HepG2 (cell line): ENCODE measurements around the gene SH3GL1. TPM values are rescaled to one million over a fixed set of nuclear protein-coding genes. Genes with fewer than 3 reads are reported as not detected.

Source experiments
- ATAC-seq: fragments of 200-7000 bp; cut with Tn5 transposase; 3 replicates; pipeline ENCODE4 v1.9.1; 2020; ENCODE audit warnings: mild to moderate bottlenecking, moderate library complexity
- BruUV-seq: library from RNA; stranded (reverse); fragments of 400-500 nt; replicated peaks from 2 replicates; lab custom pipeline; 2021; lab: Mats Ljungman, UMichigan
- CTCF ChIA-PET: fragments of 300-600 bp; formaldehyde crosslinking; extraction: SDS; loops from one replicate; lab custom pipeline; 2021; ENCODE audit warnings: low total read pairs, inconsistent platforms, low intra/inter-chr PET ratio; lab: Yijun Ruan, JAX
- POLR2A ChIA-PET: fragments of 350-600 bp; sonication (Branson Sonifier 250); formaldehyde crosslinking; loops from one replicate; lab custom pipeline; 2020; ENCODE audit warnings: antibody characterized with exemption, inconsistent platforms; lab: Yijun Ruan, JAX
- DNase-seq: peaks from one replicate; pipeline ENCODE4 v3.0.0-alpha.2; 2015; ENCODE audit warnings: low spot score
- FAIRE-seq: peaks from 3 replicates; lab custom pipeline; 2011; peaks lifted over from hg19 to GRCh38; lab: Jason Lieb, UNC
- H2AFZ ChIP-seq: one replicate; pipeline ENCODE4 v1.6.1; 2011; ENCODE audit warnings: low read length, inconsistent platforms
- H3K27ac ChIP-seq: fragments of 300-600 bp; 3 replicates; pipeline ENCODE4 v1.8.0; 2011; ENCODE audit warnings: mixed run types, mild to moderate bottlenecking, mixed read lengths, low read length, inconsistent platforms; ENCODE audit not compliant: insufficient read depth; ENCODE audit errors: extremely low read length
- H3K27me3 ChIP-seq, 2 experiments: fragments of 200-600 bp in 1 of 2; 2 replicates in 1 of 2; 3 replicates in 1 of 2; pipeline versions ENCODE4 v1.6.0 to v1.8.0; 2011; ENCODE audit warnings: low read length in 2 of 2, mild to moderate bottlenecking in 2 of 2, moderate library complexity in 2 of 2, inconsistent platforms in 1 of 2; ENCODE audit not compliant: insufficient read depth in 2 of 2, control insufficient read depth in 1 of 2
- H3K36me3 ChIP-seq, 2 experiments: fragments of 200-600 bp in 1 of 2; replicated peaks in 1 of 2; 2 replicates in 1 of 2; 3 replicates in 1 of 2; pipeline versions ENCODE4 v1.5.1 to v1.8.0; 2011; ENCODE audit warnings: low read length in 2 of 2, inconsistent platforms in 1 of 2; ENCODE audit not compliant: insufficient read depth in 2 of 2, control insufficient read depth in 1 of 2
- H3K4me1 ChIP-seq: 2 replicates; pipeline ENCODE4 v1.5.1; 2012; ENCODE audit warnings: low read length, inconsistent platforms; ENCODE audit not compliant: insufficient read depth
- H3K4me2 ChIP-seq: 2 replicates; pipeline ENCODE4 v1.6.0; 2011; ENCODE audit warnings: low read depth, low read length, inconsistent platforms
- H3K4me3 ChIP-seq, 3 experiments: fragments of 200-600 bp in 1 of 3; sonication (generic), shearing (Covaris generic) in 1 of 3; replicated peaks in 1 of 3; 2 replicates each; pipeline ENCODE4 v1.5.1; 2011 to 2016; ENCODE audit warnings: low read length in 3 of 3, inconsistent platforms in 2 of 3, low read depth in 2 of 3, mild to moderate bottlenecking in 2 of 3, control low read depth in 1 of 3, mixed read lengths in 1 of 3; ENCODE audit not compliant: insufficient read depth in 1 of 3
- H3K79me2 ChIP-seq: one replicate; pipeline ENCODE4 v1.6.1; 2011; ENCODE audit warnings: low read length, inconsistent platforms; ENCODE audit not compliant: insufficient read depth
- H3K9ac ChIP-seq: 2 replicates; pipeline ENCODE4 v1.6.0; 2011; ENCODE audit warnings: mild to moderate bottlenecking, low read depth, low read length, inconsistent platforms; ENCODE audit not compliant: insufficient read depth
- H3K9me3 ChIP-seq: 2 replicates; pipeline ENCODE4 v1.5.1; 2012; ENCODE audit warnings: mild to moderate bottlenecking, low read length
- H4K20me1 ChIP-seq: 2 replicates; pipeline ENCODE4 v1.6.0; 2011; ENCODE audit warnings: inconsistent platforms, mild to moderate bottlenecking, low read length, moderate library complexity; ENCODE audit not compliant: insufficient read depth
- AGO2 ChIP-seq: fragments of 200-400 bp; formaldehyde crosslinking; optimal IDR thresholded peaks from 2 replicates; pipeline ENCODE3; 2017; ENCODE audit warnings: mild to moderate bottlenecking, low read depth, low read length, moderate library complexity
- CBFB ChIP-seq: sonication (generic); formaldehyde crosslinking; IDR thresholded peaks from 2 replicates; pipeline ENCODE4 v1.4.0; 2020; ENCODE audit warnings: missing genetic modification reagents
- EEA1 ChIP-seq: sonication (generic); formaldehyde crosslinking; IDR thresholded peaks from 2 replicates; pipeline ENCODE4 v1.5.1; 2020; ENCODE audit warnings: mild to moderate bottlenecking, missing genetic modification reagents, borderline replicate concordance
- HBP1 ChIP-seq: IDR thresholded peaks from 2 replicates; pipeline ENCODE4 v1.6.1; 2016; ENCODE audit warnings: low read depth, control low read depth
- IKZF1 ChIP-seq: fragments of 450-650 bp; IDR thresholded peaks from 2 replicates; pipeline ENCODE4 v1.7.1; 2016
- POLR2G ChIP-seq: fragments of 200-400 bp; formaldehyde crosslinking; IDR thresholded peaks from 2 replicates; pipeline ENCODE4 v1.6.1; 2018; ENCODE audit warnings: mild to moderate bottlenecking, low read depth, low read length, moderate library complexity
- TCF12 ChIP-seq, 2 experiments: fragments of 450-650 bp in 1 of 2; sonication (generic) in 1 of 2; formaldehyde crosslinking in 1 of 2; IDR thresholded peaks; 2 replicates each; pipeline versions ENCODE4 v1.6.1 to v1.8.0; 2017 to 2022; ENCODE audit warnings: antibody characterized with exemption in 1 of 2, mild to moderate bottlenecking in 1 of 2, missing genetic modification reagents in 1 of 2, moderate library complexity in 1 of 2
- ZFP82 ChIP-seq: sonication (generic); formaldehyde crosslinking; IDR thresholded peaks from 2 replicates; pipeline ENCODE4 v1.5.1; 2020; ENCODE audit warnings: mild to moderate bottlenecking, missing genetic modification reagents, borderline replicate concordance
- ZNF567 ChIP-seq: sonication (generic); formaldehyde crosslinking; IDR thresholded peaks from 2 replicates; pipeline ENCODE4 v1.8.1; 2023; ENCODE audit warnings: mild to moderate bottlenecking, missing genetic modification reagents, borderline replicate concordance
- ZNF747 ChIP-seq: sonication (generic); formaldehyde crosslinking; IDR thresholded peaks from 2 replicates; pipeline ENCODE4 v1.8.1; 2023; ENCODE audit warnings: missing genetic modification reagents, mild to moderate bottlenecking, borderline replicate concordance
- WGBS: methylation state at CpG from one replicate; pipeline ENCODE4 v1.1.6; 2017; ENCODE audit warnings: low lambda C conversion rate; 5-methylcytosine and 5-hydroxymethylcytosine counted together
- in situ Hi-C: cut with HindIII; loops from 2 replicates; pipeline ENCODE4 v1.10.0; 2017; ENCODE audit warnings: low pct_unique_long_range_greater_than_20kb; ENCODE audit not compliant: extremely low pct_ligation_motif_present
- intact Hi-C: fragments of 100-400 bp; cut with micrococcal nuclease; formaldehyde crosslinking; loops from one replicate; pipeline ENCODE4 v1.10.0; 2022; ENCODE audit not compliant: unreplicated experiment
- polyA plus RNA-seq, 8 experiments: library from polyadenylated mRNA; depleted of rRNA in 3 of 8; stranded (reverse) in 7 of 8; unstranded in 1 of 8; fragments of >200 nt; fragmentation: Illumina TruSeq in 4 of 8; extraction: Trizol in 4 of 8; gene quantifications; 2 replicates each; pipeline versions ENCODE4 v1.2.1 to v1.2.3, GENCODE V29; 2011 to 2016; ENCODE audit warnings: low read depth in 4 of 8, missing spikeins in 1 of 8, mixed read lengths in 1 of 8; ENCODE audit not compliant: insufficient read depth in 1 of 8
- total RNA-seq, 5 experiments: library from RNA; depleted of rRNA; stranded (reverse); fragments of >200 nt; fragmentation: Illumina TruSeq; extraction: Trizol; gene quantifications; 2 replicates each; pipeline ENCODE4 v1.2.3, GENCODE V29; 2016; ENCODE audit warnings: low read depth in 1 of 5
- TF ChIP-seq, protein P1 (sequence below): sonication (generic); formaldehyde crosslinking; IDR thresholded peaks from 2 replicates; pipeline ENCODE4 v1.4.0; 2020; ENCODE audit warnings: missing genetic modification reagents, borderline replicate concordance

The SH3GL1 gene
- total and polyA plus RNA-seq, 2 of the 13 experiments (the other 11 are each of a cell fraction or from before 2014, with no cell fraction given), result 33.0 to 45.1 TPM

DNA sequence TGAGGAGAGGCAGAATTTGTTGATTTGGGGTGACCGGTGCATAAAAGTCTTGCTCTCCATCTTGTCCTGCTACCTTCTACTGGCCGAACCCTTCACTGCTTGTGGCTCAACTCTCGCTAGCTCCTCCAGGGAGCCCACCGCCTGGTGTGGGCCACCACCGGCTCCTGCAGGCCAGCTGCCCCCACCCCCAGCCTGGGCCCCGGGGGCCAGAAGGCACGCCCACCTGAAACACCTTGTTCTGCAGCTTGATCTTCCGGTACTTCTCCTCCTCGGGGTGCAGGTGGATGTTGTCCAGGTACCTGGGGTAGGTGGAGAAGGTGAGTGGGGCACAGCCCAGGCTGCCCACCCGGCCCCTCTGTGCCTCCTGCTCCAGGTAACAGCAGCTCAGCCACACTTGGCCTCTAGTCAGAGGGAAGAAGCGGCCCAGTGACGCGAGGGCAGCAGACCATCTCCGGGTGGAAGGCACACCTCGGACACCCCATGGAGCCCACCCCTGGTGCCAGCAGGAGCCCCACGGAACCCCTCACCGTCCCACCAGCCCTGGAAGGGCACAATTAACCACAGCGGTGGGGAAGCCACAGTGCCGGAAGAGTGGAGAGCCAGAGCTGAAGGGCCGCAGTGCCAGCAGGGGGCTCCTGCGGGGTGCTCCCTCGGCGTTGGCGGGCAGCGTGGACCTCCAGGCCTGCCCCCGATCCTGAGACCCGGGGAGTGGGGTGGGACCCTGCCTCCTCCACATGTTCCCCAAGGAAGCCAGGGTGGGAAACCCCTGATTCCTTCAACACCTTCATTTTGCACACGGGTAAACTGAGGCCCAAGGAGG lies 47.2 kb upstream of the SH3GL1 start:
- peaks cover 17 to 48% of the 10 kb centered on the region in 2 experiments; a peak in 4 of 5 replicates for H3K36me3 ChIP-seq
- no peaks in the 10 kb centered on the region for H3K9me3 ChIP-seq
- H3K27me3 ChIP-seq, result no peaks in the 10 kb centered on the region
- ATAC-seq (no peak), FAIRE-seq (no peak), DNase-seq (no peak)
- peaks cover 10% of the 10 kb centered on the region; the same call in 1 of the 2 replicates for H3K4me1 ChIP-seq
- no peak overlapping the region for H3K27ac ChIP-seq
- no peaks in the 10 kb centered on the region for H4K20me1 ChIP-seq
- intact Hi-C loops (no loop called here), in situ Hi-C loops (no loop called here)
- whole genome bisulfite sequencing, result 98% methylated on average over 17 of the region's 28 CpGs
- H3K79me2 ChIP-seq, result no peaks in the 10 kb centered on the region
- TF ChIP-seq IKZF1 (no peak), ZNF747 (CRISPR knock-in tag) (no peak), AGO2 (peak; percentile 80), ZNF567 (no peak), HBP1 (CRISPR knock-in tag) (no peak)
- no peak overlapping the region for H3K4me3 ChIP-seq
- no peak overlapping the region for H3K9ac ChIP-seq
- POLR2A ChIA-PET, result interaction anchor here (1.0 kb wide), 1 partner anchor 24 kb away, joined by 3 read pairs; no protein-coding TSS in a partner anchor
- CTCF ChIA-PET, result no interaction called here
- no peak overlapping the region for H2AFZ ChIP-seq
- no TSS peak for BruUV-seq
- H3K4me2 ChIP-seq, result no peak overlapping the region

DNA sequence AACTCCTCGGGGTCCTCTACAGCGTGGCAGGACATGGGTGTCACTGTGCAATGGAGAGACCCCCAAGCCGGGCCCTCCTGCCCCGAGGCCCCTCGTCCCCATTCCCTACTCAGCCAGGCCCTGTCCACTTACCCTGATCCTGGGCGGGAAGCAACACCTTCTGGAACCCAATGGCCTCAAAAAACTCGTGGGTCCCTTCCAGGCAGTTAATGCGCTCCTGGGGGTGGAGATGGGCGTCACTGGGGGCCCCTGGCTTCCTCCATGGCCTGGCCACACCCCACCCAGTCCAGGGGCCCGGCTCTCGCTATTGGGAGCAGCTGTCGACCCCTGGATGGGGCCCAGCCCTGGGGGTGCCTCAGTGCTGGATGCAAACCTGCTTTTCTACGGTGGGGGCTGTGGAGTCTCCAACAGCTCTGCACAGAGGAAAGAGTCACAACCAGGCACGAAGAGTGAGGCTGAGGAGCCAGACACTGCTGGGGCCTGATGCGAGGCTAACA lies 46.4 kb upstream of the SH3GL1 start:
- CTCF ChIA-PET, result no interaction called here
- 94% methylated on average over 9 of the region's 15 CpGs for WGBS
- no peak overlapping the region for H3K9ac ChIP-seq
- no peak for TF ChIP-seq ZFP82
- no peak for TF ChIP-seq CBFB (CRISPR knock-in tag)
- no peak for TF ChIP-seq EEA1 (CRISPR knock-in tag)
- TF ChIP-seq, protein P1, sequence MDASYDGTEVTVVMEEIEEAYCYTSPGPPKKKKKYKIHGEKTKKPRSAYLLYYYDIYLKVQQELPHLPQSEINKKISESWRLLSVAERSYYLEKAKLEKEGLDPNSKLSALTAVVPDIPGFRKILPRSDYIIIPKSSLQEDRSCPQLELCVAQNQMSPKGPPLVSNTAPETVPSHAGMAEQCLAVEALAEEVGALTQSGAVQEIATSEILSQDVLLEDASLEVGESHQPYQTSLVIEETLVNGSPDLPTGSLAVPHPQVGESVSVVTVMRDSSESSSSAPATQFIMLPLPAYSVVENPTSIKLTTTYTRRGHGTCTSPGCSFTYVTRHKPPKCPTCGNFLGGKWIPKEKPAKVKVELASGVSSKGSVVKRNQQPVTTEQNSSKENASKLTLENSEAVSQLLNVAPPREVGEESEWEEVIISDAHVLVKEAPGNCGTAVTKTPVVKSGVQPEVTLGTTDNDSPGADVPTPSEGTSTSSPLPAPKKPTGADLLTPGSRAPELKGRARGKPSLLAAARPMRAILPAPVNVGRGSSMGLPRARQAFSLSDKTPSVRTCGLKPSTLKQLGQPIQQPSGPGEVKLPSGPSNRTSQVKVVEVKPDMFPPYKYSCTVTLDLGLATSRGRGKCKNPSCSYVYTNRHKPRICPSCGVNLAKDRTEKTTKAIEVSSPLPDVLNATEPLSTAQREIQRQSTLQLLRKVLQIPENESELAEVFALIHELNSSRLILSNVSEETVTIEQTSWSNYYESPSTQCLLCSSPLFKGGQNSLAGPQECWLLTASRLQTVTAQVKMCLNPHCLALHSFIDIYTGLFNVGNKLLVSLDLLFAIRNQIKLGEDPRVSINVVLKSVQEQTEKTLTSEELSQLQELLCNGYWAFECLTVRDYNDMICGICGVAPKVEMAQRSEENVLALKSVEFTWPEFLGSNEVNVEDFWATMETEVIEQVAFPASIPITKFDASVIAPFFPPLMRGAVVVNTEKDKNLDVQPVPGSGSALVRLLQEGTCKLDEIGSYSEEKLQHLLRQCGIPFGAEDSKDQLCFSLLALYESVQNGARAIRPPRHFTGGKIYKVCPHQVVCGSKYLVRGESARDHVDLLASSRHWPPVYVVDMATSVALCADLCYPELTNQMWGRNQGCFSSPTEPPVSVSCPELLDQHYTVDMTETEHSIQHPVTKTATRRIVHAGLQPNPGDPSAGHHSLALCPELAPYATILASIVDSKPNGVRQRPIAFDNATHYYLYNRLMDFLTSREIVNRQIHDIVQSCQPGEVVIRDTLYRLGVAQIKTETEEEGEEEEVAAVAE, result no peak
- TF ChIP-seq POLR2G, result no peak
- no peak for TF ChIP-seq TCF12 (IDR thresholded peaks at IDR 0.05)
- TF ChIP-seq TCF12 (CRISPR knock-in tag; IDR thresholded peaks at IDR 0.05), result no peak

More for the DNA sequence above, 46.4 kb upstream of the SH3GL1 start:
- DNase-seq, result no peak
- Histone ChIP-seq H3K79me2 (no peaks in the 10 kb centered on the region), H3K27me3 (no peaks in the 10 kb centered on the region), H4K20me1 (no peaks in the 10 kb centered on the region), H3K4me3 (no peak overlapping the region), H3K4me1 (peaks cover 10% of the 10 kb centered on the region; the same call in 1 of the 2 replicates), H3K27ac (no peak overlapping the region), H2AFZ (no peak overlapping the region), H3K4me2 (no peak overlapping the region), H3K9me3 (no peaks in the 10 kb centered on the region), H3K36me3 (peaks cover 14 to 48% of the 10 kb centered on the region in 2 experiments; a peak in 4 of 5 replicates)
- in situ Hi-C loops (no loop called here), intact Hi-C loops (no loop called here)
- POLR2A ChIA-PET, result no interaction called here
- no peak for FAIRE-seq
- BruUV-seq, result no TSS peak
- no peak for ATAC-seq
